Psoas muscle (tissue), 8 donors: ENCODE measurements around the gene SDCCAG8. TPM values are rescaled to one million over a fixed set of nuclear protein-coding genes. Genes with fewer than 3 reads are reported as not detected.

ENCODE experiments used
- ATAC-seq, 4 donors: fragments of 200-7000 bp; cut with Tn5 transposase; one replicate each; pipeline ENCODE4 v1.9.1; 2020; ENCODE audit warnings: moderate library complexity in 3 of 4, mild to moderate bottlenecking in 2 of 4
- DNase-seq, 2 donors: peaks; one replicate each; pipeline ENCODE4 v3.0.0-alpha.2; 2020
- H3K27ac ChIP-seq: fragments of 200-600 bp; one replicate; pipeline ENCODE4 v1.8.0; 2022
- H3K27me3 ChIP-seq, 3 donors: fragments of 200-600 bp in 1 of 3; one replicate each; pipeline versions ENCODE4 v1.6.1 to v1.8.0; 2013 to 2022; ENCODE audit warnings: low read length in 2 of 3, mild to moderate bottlenecking in 2 of 3, moderate library complexity in 1 of 3; ENCODE audit not compliant: insufficient read depth in 3 of 3
- H3K36me3 ChIP-seq, 2 donors: fragments of 200-600 bp in 1 of 2; one replicate each; pipeline versions ENCODE4 v1.6.1 to v1.8.0; 2013 to 2022; ENCODE audit warnings: low read depth in 1 of 2, mild to moderate bottlenecking in 1 of 2, moderate library complexity in 1 of 2; ENCODE audit not compliant: insufficient read depth in 1 of 2
- H3K4me1 ChIP-seq: fragments of 200-600 bp; one replicate; pipeline ENCODE4 v1.8.0; 2022
- H3K4me3 ChIP-seq: fragments of 200-600 bp; one replicate; pipeline ENCODE4 v1.8.0; 2022; ENCODE audit warnings: mild to moderate bottlenecking
- H3K9me3 ChIP-seq: fragments of 200-600 bp; one replicate; pipeline ENCODE4 v1.8.0; 2022
- CTCF ChIP-seq: fragments of 200-600 bp; IDR thresholded peaks from one replicate; pipeline ENCODE4 v1.8.0; 2022; ENCODE audit warnings: antibody characterized with exemption
- WGBS, 3 donors: extraction: QIAGEN DNeasy Blood & Tissue Kit; methylation state at CpG; one replicate each; pipeline versions ENCODE4 v1.1.6 to v1.1.7; 2013; 5-methylcytosine and 5-hydroxymethylcytosine counted together
- intact Hi-C, 2 donors: fragments of 100-400 bp; cut with DNase I; formaldehyde crosslinking; loops; one replicate each; pipeline versions ENCODE4 v1.11.0 to v1.14.2; 2022
- polyA plus RNA-seq, 3 donors: library from polyadenylated mRNA; stranded (reverse); fragments of 200-250 nt; gene quantifications; one replicate each; pipeline ENCODE4 v1.2.3, GENCODE V29; 2013
- total RNA-seq, 4 donors: library from RNA; stranded (reverse); fragmentation: NEBNext Ultra II Directional in 2 of 4; extraction: Animal tissue kit (Norgen Biotek cat#: 25700) in 2 of 4; gene quantifications; one replicate each; pipeline versions ENCODE4 v1.2.1 to v1.2.4, GENCODE V29; 2021 to 2023
- donor health status: healthy with polysubstance abuse.
- donor health status: DM: no; HTN: no; CAD: no; lungs with moderate emphysema.
- donor health status: Bipolar disorder and iron deficiency.
- donor health status: healthy.
- donor health status: DM: yes; HTN: yes; CAD: no.
- donor health status: DM: no; HTN: no; CAD: no.
- donor health status: DM: no; HTN: no; CAD: no.
- donor health status: DM: yes; HTN: yes; CAD: no.

The SDCCAG8 gene
- total and polyA plus RNA-seq, 7 donors: 6.4 to 27.6 (median 20.9) TPM

GRCh38 chr1:243496187-243496646 lies 240.4 kb downstream of the SDCCAG8 start:
- DNase-seq (peak in 1 of 2 donors; percentile 62), ATAC-seq (peak; percentile 51 to 72 (median 62))
- H3K27ac ChIP-seq: peak overlapping the region; percentile 65
- H3K4me1 ChIP-seq: peaks cover 14% of the 10 kb centered on the region
- WGBS, 3 donors: 43 to 66% (median 60%) methylated on average over 18 to 19 of the region's 19 CpGs
- intact Hi-C loops: no loop called here
- no peaks in the 10 kb centered on the region for H3K27me3 ChIP-seq
- peak overlapping the region; percentile 28 for H3K4me3 ChIP-seq
- no peak for TF ChIP-seq CTCF
- H3K9me3 ChIP-seq: no peaks in the 10 kb centered on the region
- peaks cover 0 to 3% of the 10 kb centered on the region in 2 donors for H3K36me3 ChIP-seq

- Histone ChIP-seq H3K27me3 (no peaks in the 10 kb centered on the region), H3K36me3 (peaks cover 0 to 3% of the 10 kb centered on the region in 2 donors), H3K4me3 (no peak overlapping the region), H3K27ac (peak overlapping the region; percentile 65), H3K9me3 (no peaks in the 10 kb centered on the region), H3K4me1 (peaks cover 14% of the 10 kb centered on the region)
- ATAC-seq (no peak), DNase-seq (peak in 1 of 2 donors; percentile 34)
- intact Hi-C loops: no loop called here
- 69 to 84% (median 75%) methylated on average over 11 of the region's 11 CpGs for WGBS, 3 donors
- TF ChIP-seq CTCF: no peak
Observed at GRCh38 chr1:243496806-243497205, 241.0 kb downstream of the SDCCAG8 start.

DNA sequence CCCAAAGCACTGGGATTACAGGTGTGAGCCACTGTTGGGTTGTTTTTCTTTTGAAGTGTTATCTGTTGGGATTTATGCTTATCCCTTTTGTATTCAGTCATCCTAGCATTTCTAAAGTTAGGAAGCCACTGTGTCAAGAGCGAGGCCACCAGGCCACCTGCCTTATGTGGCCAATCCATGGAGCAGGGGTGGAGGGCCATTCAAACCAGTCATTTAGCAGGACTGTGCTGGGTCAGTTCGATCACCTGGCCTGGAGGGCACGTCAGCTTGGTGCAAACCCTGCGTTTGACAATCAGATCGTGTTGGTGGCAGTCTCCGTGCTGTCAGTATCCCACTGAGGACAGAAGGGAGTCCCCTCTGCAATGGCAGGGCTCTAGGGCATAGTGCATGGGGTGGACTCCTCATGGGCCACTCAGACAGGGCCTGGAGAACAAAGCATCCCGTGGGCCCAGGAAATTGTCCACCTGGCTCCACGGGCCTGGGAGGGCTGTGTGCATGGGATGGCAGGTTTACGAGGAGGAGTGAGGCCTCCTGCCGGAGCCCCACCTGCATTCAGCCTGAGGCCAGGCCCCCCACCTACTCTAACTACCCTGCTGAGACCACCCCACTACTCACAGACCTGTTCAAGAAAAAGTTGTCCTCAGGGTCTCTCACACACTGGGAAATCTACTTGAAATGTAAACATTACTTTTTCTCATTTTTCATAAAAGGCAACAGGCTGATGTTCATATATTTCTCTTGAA lies 242.3 kb downstream of the SDCCAG8 start:
- intact Hi-C loops: no loop called here
- peaks cover 14% of the 10 kb centered on the region for H3K4me1 ChIP-seq

GRCh38 chr1:243499248-243499647 lies 243.4 kb downstream of the SDCCAG8 start:
- DNase-seq: no peak
- Histone ChIP-seq H3K4me1 (peaks cover 14% of the 10 kb centered on the region), H3K36me3 (peaks cover 0 to 3% of the 10 kb centered on the region in 2 donors), H3K4me3 (no peak overlapping the region), H3K9me3 (no peaks in the 10 kb centered on the region), H3K27me3 (no peaks in the 10 kb centered on the region), H3K27ac (no peak overlapping the region)
- ATAC-seq: no peak
- TF ChIP-seq CTCF: no peak
- intact Hi-C loops: no loop called here
- WGBS, 3 donors: 47 to 65% (median 50%) methylated on average over 4 of the region's 4 CpGs

More for the DNA sequence above, 242.3 kb downstream of the SDCCAG8 start:
- H3K4me3 ChIP-seq: no peak overlapping the region
- H3K27ac ChIP-seq: no peak overlapping the region
- no peaks in the 10 kb centered on the region for H3K9me3 ChIP-seq
- H3K27me3 ChIP-seq: no peaks in the 10 kb centered on the region
- no peak for ATAC-seq
- H3K36me3 ChIP-seq: peaks cover 0 to 3% of the 10 kb centered on the region in 2 donors
- TF ChIP-seq CTCF: no peak
- 92 to 96% (median 93%) methylated on average over 10 of the region's 10 CpGs for WGBS, 3 donors
- DNase-seq: peak in 1 of 2 donors; percentile 21
